ENCODE data around the gene DOK6. TPM values are rescaled to one million over a fixed set of nuclear protein-coding genes. Genes with fewer than 3 reads are reported as not detected.
A peak's percentile ranks its signal among the peaks of the same experiment; 100 is the strongest.
"Not testable (repeated sequence)": the region's sequence is repeated elsewhere in the genome, so short reads cannot be mapped to it uniquely, and the experiment has no call there.

The DOK6 gene
- polyA plus RNA-seq (ENCODE audit: insufficient read length): 3.5 TPM

DNA sequence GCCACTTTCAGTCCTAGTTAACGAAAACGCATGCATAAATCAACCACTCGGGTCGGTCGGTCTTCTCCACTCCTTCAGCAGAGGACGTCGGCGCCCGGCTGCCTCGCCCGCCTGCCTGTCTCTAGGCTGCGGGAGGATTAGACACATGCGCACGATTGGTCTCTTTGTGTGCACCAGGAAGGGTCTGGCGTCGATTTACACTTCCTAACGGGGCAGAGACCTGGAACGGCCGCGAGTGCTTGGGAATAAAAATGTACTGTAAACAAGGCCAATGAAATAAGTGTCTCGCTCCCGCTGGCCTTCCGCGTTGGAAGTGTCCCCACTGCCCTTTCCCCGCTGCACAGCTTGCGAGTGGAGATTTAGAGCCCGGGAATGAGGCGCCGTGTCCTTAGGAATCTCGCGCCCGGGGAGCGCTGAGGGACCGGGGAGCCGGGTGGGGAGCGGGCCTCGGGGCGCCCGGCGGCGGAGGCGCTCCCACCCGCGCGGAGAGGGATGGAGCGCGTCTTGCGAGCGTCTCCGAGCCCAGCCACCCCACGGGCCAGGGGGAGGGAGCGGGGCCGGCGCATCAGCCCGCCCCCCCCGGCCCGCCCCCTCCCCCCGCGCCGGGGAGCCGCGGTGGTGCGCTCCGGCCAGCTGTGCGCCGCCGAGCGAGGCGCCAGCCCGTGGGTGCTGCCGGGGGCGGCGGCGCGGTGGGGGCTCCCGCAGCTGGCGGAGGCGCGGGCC, at the start of gene DOK6:
DOK6 (plus strand) TSS at position 636 of the 723 bp plus-strand sequence.
- DNase-seq (ENCODE audit: low read depth): peak; percentile 25

GRCh38 chr18:69353023-69353422, 47.7 kb upstream of the DOK6 start:
- DNase-seq (ENCODE audit: low read depth): no peak

DNA sequence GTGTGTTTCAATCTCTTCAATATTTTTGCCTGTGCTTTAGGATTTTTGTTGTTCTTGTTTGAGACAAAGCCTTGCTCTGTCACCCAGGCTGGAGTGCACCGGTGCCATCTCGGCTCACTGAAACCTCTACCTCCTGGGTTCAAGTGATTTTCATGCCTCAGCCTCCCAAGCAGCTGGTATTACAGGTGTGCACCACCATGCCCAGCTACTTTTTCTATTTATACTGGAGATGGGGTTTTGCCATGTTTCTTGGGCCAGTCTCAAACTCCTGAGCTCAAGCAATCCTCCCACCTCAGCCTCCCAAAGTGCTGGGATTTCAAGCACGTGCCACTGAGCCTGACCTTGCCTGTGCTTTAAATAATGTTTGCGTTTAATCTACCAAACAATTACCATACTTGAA, 43.1 kb upstream of the DOK6 start:
- no peak for DNase-seq (ENCODE audit: low read depth)

DNA sequence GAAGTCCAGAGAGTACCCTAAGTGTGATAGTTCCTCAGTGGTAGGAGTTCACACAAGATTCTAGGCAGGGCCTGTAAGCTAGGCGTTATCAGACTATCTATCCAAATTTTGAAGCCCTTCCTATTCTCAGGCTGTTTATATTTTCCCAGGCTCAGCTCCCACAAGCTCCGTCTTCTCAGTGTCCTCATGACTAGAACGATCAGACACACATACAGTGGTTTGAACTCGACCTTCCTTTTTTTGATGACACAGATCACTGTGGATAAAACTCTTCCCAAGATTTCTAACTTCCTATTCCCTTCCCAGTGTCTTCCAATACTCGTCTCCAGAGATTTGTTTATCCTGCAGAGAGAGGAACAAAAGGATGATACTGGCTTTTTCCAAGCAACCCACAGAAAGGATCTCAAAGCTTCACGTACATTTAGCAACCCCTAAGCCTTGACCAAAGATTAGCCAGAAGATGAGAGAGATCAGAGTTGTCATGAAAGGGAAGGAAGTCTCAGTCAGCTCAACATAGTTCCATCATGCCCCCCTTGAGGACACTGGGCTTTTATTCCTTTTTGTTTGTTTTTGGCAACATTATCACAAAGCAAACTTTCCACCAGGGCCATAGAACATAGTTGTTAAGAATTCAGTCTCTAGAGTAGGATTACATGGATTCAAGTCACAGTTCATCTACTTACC, 42.3 kb upstream of the DOK6 start:
- no peak for DNase-seq (ENCODE audit: low read depth)

DNA sequence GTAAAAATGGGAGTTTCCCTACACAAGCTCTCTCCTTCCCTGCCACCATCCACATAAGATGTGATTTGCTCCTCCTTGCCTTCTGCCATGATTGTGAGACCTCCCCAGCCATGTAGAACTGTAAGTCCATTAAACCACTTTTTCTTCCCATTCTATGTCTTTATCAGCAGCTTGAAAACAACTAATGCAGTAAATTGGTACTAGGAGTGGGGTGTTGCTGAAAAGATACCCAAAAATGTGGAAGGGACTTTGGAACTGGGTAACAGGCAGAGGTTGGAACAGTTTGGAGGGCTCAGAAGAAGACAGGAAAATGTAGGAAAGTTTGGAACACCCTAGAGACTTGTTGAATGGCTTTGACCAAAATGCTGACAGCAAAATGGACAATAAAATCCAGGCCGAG, 40.9 kb upstream of the DOK6 start:
- DNase-seq (ENCODE audit: low read depth): not testable (repeated sequence)

- DNase-seq (ENCODE audit: low read depth): no peak
Measured at GRCh38 chr18:69364930-69365329, 35.8 kb upstream of the DOK6 start.

GRCh38 chr18:69365658-69366057, 35.0 kb upstream of the DOK6 start:
- no peak for DNase-seq (ENCODE audit: low read depth)

DNA sequence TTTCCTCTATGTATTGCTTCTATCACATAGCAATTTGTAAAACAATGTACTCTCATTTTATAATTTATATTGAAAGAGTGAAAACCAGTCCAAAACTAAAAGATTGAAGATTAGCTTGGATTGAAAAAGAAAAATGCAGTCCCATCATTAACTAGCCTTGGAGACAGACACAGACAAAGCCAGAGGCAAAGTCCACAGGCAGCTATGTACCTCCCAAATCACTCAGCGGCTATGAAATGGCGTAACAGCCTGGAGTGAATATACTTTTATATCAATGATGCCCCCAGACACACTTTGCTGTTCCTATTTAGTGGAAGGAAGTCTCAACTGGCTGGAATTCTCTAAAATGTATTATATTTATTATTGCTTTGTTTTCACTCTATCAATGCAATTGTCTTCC, 33.6 kb upstream of the DOK6 start:
- no peak for DNase-seq (ENCODE audit: low read depth)

- DNase-seq (ENCODE audit: low read depth): no peak
Measured at GRCh38 chr18:69371729-69372128, 29.0 kb upstream of the DOK6 start.

GRCh38 chr18:69380324-69380723, 20.4 kb upstream of the DOK6 start:
- DNase-seq (ENCODE audit: low read depth): no peak

- no peak for DNase-seq (ENCODE audit: low read depth)
Measured at GRCh38 chr18:69383186-69383585, 17.5 kb upstream of the DOK6 start.

DNA sequence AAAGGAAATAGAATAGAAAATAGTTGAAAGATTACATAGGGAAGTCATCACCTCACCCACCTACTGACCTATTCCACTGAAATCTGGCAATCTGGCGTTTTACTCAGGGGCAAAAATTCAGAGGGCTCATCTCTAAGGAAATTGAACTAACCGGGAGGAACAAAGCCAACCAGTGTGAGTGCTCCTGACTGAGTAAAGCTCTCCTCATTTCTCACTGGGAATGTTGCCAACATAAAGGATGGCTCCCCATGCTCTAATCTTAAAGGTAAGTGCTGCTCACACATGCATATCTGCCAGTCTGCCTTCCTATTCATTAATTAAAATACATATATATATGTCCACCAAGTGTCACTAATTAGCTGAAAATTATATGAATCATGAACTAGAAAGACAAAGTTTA, 13.5 kb upstream of the DOK6 start:
- no peak for DNase-seq (ENCODE audit: low read depth)

GRCh38 chr18:69388222-69388621, 12.5 kb upstream of the DOK6 start:
- DNase-seq (ENCODE audit: low read depth): no peak

DNA sequence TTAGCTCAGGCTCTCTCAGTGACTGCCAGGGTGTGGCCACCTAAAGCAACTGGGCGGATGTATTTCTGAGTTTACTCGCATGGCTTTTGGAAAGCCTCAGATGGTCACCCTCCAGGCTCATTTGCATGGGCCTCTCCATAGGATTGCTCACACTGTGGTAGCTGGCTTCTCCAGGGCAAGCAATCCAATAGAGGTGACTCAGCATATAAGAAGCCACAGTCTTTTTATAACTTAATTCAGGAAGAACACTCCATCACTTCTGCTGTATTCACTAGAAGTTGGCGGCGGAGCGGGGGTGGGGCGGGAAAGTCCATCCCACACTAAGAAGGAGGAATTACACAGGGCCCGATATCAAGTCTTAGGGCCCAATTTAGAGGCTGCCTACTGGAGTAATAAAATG, 3.6 kb upstream of the DOK6 start:
- no peak for DNase-seq (ENCODE audit: low read depth)

GRCh38 chr18:69399253-69399652, 1.4 kb upstream of the DOK6 start:
- DNase-seq (ENCODE audit: low read depth): no peak

GRCh38 chr18:69400976-69401225, 213 bp downstream of the DOK6 start:
- DNase-seq (ENCODE audit: low read depth): no peak

GRCh38 chr18:69401226-69401971, 711 bp downstream of the DOK6 start:
- DNase-seq (ENCODE audit: low read depth): no peak

GRCh38 chr18:69401972-69402532, 1.4 kb downstream of the DOK6 start:
- DNase-seq (ENCODE audit: low read depth): no peak

DNA sequence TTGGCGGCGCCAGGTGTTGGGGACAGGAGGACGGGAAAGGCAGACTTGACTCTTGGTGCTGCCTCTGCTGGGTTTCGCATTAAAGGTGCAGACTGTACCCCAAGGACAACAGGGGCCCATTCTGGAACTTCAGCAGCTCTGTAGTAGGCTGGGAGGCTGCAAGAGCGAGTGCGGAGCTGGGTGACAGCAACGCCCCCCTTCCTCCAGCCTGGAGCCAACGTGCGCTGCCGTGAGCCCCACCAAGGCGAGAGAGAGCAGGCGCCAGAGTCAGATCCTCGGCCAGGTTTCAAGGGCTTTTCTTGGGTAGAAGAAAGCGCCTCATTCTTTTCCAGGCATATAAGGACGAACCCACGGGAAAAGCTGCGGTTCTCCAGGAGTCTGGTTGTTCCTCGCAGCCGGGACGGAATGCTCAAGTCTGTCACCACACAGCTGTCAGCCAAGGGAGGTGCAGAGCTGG, 1.9 kb downstream of the DOK6 start:
- no peak for DNase-seq (ENCODE audit: low read depth)

- DNase-seq (ENCODE audit: low read depth): no peak
Measured at GRCh38 chr18:69408522-69408921, 7.8 kb downstream of the DOK6 start.

- DNase-seq (ENCODE audit: low read depth): no peak
Measured at GRCh38 chr18:69411199-69411598, 10.5 kb downstream of the DOK6 start.

DNA sequence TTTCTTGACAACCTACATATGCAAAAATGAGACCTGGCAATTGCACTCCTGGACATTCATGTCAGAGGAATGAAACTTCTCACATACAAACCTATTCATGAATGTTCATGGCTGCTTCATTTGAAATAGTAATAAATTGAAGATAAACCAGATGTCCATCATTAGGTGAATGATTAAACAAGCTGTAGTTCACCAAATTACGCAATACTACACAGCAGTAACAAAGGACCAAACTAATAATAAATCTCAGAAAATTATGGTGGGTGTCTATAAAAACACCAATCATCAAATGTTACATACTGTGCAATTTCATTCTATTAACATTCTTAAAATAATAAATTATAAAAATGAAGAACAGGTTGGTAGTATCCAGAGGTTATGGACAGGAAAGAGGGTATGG, 13.5 kb downstream of the DOK6 start:
- no peak for DNase-seq (ENCODE audit: low read depth)

DNA sequence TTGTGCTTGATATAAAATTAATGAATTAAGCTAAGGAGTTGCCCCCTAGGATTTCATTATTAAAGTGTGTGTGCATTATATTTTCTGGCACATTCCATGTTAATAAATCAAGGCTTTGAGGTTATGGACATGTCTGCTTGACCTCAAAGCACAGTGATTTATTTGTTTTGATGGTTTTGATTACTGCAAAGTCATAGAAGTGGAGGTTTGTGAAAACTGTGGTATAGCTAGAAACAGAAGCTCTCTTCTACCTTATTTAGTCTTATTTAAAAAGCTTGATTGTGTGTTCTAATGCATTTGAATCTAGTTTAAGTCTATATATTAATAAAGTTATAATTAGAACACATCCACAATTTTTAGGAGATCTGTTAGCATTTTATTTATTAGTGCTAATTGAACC, 32.2 kb downstream of the DOK6 start:
- no peak for DNase-seq (ENCODE audit: low read depth)

Measured in forelimb muscle (tissue), 1 donor.